DMS153 treated with DMSO at 0.1 percent for 48 hours (cell line): ENCODE results near the gene CBLN3.
A peak's percentile ranks its signal among the peaks of the same experiment; 100 is the strongest.

Experiments used
- DNase-seq: peaks from one replicate; lab custom pipeline; 2025; ENCODE audit not compliant: unreplicated experiment; lab: John Stamatoyannopoulos, UW

Gene CBLN3

DNA sequence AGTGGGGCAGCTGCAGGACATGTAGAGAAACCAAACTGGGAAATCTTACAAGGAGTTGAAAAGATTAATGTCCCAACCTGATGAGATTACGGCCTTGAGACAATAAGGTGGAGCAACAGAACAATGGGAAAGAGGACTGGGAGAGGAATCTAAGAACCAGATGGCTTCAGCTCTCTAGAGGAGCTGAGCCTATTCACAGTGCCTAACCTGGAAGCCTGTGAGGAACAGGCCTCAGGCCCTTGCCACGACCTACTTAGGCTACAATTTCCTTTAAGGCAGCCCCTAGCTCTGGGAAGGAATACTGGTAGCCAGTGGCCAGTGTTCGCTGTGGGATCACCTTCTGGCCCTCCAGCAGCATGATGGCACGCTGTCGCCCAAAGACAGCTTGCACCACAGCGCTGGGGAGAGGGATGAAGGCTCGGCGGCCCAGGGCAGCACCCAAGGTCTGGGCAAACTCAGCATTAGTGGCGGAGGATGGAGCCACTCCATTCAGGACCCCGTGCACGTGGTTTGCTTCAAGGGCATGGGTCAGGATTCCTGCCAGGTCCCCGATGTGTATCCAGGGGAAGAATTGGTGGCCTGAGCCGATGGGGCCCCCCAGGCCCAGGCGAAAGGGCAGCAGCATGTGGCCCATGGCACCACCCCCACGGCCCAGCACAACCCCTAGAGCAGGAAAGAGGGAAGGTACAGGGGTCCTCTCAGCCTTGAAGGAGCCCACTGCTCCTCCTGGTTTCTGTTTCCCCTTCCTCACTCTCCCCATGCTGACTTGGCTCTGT, 10.6 kb upstream of the CBLN3 start:
- DNase-seq = no peak

DNA sequence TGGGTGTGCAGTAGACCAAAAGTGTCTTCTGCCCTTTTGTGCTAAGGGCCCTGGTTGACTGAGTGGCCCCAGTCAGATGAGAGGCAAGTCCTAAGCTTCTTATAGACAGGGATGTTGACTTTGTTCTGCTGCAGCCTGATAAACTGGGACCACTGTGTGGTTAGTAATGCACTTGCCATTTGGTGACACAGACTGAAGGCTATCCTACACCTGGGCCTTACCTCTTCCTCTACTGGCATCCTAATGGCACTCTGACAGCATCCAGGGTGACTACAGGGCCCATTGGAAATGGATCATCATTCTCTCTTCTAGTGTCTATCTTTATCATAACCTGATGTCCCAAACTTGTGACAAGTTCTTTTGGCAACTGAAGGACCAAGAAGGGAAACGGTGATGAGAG, 9.8 kb upstream of the CBLN3 start:
- DNase-seq = no peak

DNA sequence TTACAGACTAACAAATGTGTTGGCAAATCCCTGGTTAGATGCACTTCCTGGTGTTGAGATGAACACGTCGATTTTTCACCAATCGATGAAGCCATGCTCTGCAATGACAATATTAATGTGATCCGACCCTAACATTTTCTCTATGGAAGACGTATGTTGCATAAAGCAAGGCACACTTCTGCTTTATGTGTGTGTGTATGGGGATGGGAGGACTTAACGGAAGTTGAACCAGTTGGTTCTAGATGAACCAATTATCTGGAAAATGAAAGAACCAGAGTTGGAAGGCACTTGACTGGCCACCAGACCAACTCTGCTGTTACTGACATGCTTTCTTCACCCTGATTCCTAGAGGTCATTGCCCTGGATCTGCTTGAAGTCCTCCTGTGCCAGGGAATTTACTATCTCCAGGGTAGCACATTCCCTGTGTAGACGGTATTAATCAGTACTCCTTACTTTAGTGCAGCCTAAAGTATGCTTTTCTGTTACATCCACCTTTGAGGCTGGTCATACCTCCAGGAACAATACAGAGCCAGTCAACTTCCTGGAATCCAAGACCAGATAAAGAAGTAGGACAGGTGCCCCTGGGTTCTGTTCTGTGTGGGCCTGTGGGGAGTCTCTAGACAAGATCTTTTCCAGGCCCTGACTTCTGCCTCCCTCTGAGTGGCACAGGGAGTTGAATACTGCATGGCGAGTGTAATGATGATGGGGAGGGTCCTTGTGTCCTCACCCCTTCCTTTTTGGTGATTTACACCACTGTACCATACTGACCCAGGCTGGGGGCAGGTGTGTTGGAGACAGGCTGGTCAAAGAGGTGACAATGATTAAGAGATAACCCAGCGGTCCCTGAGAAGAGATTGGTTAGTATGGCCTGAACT, 9.0 kb upstream of the CBLN3 start:
- DNase-seq = no peak

DNA sequence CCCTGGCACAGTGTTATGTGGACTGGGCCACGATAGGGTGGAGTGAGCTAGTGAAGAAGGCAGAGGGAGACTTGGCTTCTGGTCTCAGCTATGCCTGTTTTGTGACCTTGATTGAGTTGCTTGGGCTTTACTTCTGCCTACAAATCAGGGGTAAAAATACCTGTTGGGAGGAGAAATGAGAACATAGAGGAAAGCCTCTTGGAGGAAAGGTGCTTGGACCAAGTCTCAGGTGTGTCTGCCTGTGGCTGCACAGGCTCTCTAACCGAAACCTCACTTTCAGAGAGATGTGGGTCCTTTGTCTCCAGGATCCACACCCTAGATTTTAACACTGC, 8.2 kb upstream of the CBLN3 start:
- DNase-seq = no peak

DNA sequence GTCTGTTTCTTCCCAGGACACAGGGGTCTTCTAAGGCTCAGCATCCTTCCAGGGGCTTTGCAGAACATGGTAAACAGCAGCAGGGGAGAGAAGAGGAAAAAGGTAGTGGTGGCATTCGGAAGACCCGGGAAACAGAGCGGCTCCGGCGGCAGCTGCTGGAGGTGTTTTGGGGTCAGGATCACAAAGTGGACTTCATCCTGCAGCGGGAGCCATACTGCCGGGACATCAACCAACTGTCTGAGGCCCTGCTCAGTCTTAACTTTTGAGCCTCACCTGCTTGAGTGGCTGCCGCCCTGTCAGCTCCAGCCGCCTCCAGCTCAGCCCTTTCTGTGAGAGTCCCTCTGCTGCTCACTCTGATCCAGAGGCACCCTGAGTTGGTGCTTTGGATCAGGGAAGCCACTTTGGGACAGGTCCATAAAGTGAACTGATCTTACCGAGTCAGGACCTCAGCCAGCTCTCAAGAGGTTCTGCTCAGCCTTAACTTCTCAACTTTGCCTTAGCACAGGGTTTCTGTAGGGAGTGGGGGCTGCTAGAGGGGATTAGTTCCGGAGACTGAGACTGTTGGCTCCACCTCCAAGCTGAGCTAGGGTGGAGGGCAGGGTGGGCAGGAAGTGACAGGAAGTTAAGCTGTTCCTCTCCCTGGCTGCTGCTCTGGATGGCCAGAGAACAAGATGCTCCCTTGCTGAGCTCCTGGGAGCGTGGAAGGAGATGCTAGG, 7.7 kb upstream of the CBLN3 start:
- no peak for DNase-seq

DNA sequence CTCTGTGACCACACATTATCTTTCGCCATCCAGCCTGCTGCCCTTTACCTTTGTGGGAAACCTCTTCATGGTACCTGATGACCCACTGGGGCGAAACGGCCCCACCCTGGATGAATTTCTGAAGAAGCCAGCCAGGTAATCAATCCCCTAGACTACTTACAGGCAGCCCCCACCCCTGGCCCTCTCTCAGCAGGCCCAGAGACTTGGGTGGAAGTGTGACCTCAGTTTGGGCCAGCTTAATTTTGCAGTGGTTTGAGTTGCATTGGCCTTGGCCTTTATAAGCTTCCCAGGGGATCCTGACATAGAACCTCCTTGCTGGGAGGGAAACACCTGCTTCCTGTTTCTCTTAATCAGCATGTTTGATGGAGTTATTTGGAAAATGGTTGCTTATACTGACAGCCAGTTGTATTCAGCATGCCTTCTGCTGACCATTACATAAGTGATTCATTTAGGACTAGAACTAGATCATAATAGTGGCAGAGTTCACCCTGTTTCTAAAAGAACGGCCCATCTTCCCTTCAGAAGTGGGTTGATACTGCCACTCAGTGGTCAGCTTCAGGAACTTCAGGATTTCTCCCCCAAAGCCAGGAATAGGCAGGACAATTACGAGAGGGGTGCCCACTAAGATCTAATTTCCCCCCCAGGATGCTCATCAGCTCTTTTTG, 7.0 kb upstream of the CBLN3 start:
- peak; percentile 75 for DNase-seq

DNA sequence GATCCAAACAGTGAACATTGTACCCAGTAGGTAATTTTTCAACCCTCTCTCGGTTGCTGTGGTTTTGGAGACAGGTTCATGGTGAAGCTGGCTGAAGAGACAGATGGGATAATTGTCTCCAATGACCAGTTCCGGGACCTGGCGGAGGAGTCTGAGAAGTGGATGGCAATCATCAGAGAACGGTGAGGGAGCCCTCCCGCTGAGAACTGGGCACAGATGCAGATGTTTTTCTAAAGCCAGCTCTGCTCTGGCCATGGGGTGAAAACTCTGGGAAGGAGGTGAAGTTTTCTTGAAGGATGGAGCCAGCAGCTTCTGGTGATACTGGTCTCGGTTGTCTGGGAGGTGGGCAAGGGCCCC, 6.5 kb upstream of the CBLN3 start:
- no peak for DNase-seq

DNA sequence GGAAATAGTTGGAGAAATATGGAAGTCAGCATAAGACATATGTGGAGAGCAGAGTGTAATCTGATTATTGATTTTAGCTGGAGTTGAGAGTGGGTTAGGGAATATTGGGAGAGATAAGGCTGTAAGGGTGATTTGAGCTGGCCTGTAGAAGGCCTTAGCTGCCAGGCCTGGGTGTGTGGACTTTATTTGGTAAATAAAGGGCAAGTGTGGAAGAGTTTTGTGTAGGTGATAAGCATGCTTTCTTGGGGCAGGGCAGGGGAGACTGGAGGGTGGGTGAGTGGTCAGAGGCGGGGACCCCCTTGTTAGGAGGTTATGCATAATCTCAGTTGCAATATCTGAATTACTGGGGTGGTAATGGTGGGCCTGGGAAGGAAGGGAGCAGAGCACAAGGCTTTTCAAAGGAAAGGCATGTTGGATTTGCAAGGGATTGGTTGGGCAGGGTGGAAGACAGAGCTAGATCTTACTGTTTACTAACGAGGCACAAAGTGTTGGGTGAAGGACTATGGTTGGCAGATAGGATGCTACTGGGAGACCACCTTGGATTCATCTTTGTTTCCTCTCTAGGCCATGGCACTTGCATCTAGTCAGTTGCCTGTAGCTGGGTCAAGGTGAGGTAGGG, 5.8 kb upstream of the CBLN3 start:
- DNase-seq = no peak

DNA sequence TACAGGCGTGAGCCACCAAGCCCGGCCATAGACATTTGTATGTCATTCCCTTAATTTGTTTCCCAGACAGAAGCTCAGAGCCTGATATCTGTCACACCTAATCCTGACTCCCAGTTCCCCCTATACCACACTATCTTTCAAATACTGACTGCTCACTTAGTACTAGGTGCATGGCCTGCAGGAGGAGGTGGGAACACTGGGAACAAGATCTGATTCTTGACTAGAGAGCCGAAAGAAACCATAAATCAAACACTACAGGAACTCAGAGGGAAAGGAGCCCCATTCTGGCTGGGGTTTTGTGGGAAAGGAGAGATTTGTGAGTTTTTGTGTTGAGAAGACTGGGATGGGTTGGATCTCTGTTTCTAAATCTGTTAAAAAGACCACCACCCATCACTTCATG, 5.2 kb upstream of the CBLN3 start:
- DNase-seq = no peak

DNA sequence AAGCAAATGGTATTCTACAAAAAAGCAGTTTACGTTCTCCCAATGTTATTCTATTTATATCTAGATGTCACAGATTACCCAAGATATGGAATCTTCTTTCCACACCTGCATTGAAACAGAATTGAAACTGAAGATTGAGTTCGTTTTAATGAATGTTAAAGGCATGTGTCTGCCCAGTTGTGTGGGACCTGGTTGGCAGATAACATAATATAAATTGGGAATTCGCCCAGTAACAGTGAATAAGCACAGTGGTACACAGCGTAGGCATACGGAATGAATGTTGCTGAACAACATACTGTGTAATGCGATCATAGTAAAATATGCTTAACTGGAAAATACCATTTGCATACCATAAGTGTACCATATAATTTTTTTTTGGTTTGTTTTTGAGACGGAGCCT, 4.6 kb upstream of the CBLN3 start:
- no peak for DNase-seq

DNA sequence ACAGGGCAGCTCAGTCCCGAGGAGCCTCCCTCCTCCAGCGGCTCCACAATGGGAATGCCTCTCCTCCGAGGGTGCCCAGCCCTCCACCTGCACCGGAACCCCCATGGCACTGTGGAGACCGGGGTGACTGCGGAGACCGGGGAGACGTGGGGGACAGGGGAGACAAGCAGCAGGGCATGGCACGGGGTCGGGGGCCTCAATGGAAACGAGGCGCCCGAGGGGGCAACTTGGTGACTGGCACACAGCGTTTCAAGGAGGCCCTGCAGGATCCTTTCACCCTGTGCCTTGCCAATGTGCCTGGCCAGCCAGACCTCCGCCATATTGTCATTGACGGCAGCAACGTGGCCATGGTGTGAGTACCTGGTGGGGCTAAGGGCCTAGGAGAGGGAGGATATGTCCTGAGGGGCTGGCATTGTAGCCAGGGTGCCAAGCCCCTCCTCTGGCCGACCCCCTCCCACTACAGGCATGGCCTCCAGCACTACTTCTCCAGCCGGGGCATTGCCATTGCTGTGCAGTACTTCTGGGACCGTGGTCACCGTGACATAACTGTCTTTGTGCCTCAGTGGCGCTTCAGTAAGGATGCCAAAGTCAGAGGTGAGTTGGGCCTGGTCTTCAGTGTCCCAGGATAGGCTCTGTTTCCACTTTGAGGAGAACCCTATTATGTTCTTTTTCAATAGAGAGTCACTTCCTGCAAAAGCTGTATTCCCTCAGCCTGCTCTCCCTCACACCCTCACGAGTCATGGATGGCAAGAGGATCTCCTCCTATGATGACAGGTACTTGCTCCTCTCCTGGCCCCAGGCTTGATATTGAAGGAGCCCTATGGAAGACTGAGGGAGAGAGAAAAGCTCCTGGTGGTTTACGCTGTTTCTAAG, 3.0 kb upstream of the CBLN3 start:
- DNase-seq = no peak

DNA sequence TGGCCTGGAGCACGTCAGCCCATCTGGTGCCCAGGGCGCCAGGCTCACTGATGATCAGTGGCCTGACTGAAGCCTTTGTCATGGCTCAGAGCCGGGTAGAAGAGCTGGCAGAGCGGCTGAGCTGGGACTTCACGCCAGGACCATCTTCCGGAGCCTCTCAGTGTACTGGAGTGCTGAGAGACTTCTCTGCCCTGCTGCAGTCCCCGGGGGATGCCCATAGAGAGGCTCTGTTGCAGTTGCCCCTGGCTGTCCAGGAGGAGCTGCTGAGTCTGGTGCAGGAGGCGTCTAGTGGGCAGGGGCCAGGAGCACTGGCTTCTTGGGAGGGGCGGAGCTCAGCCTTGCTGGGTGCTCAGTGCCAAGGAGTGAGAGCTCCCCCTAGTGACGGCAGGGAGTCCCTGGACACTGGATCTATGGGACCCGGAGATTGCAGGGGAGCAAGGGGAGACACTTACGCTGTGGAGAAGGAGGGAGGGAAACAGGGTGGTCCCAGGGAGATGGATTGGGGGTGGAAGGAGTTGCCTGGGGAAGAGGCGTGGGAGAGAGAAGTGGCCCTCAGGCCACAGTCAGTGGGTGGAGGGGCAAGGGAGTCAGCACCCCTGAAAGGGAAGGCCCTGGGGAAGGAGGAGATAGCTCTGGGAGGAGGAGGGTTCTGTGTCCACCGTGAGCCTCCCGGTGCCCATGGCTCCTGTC, 2.2 kb upstream of the CBLN3 start:
- DNase-seq = peak; percentile 70

DNA sequence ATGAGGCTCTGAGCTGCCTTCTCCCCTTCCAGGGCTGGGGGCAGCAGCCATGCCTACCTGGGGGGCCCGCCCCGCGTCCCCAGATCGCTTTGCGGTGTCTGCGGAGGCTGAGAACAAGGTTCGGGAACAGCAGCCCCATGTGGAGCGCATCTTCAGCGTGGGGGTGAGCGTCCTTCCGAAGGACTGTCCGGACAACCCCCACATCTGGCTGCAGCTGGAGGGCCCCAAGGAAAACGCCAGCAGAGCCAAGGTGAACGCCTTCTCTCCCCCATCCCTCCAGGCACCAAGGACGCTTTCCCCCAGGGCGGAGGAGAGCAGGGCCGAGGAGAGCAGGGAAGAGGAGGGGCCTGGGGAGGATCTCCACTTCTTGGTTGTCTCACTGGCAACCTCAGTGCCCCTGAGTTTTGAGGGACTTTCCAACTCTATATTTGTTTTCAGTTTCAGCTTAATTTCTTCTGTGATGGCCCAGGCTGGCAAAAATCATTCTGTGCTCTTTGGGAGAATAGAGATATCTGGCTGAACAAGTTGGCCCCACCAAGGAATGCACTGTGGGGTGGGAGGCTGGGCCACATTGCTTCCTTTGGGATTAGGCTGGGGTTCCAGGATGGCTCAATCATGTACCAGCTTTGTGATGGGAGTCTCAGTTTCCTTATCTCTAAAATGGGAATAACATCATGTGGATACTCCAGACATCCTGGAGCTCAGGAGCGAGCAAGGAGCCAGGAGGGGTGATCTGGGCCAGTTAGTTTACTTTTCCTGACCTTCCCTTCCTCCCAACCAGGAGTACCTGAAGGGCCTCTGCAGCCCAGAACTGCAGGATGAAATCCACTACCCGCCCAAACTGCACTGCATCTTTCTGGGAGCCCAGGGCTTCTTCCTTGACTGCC, 1.5 kb upstream of the CBLN3 start:
- no peak for DNase-seq

DNA sequence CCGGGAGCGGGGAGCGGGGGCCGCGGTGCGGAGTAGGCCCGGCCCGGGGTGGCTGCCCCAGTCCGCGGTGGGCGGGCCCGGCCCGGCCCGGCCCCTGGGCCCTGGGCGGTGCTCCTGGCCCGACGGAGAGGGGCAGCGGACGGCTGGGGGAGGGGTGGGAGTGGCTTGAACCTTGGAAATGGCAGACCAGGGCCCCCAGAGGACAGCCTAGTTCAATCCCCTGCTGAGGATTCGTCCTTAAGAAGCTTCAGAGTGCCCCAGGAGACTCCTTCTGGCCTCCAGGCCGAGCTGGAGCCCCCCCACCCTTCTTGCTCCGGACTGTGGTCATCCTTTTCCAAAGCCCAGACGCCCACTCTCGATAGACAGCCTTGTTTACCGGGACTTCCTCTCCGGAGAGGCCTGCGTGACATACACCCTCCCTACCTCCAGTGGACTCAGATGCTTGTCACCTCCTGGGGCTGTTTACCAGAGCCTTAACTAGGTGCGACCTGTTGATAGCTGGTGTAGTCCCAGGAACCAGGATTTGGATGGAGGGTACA, 744 bp upstream of the CBLN3 start:
- peak; percentile 23 for DNase-seq

DNA sequence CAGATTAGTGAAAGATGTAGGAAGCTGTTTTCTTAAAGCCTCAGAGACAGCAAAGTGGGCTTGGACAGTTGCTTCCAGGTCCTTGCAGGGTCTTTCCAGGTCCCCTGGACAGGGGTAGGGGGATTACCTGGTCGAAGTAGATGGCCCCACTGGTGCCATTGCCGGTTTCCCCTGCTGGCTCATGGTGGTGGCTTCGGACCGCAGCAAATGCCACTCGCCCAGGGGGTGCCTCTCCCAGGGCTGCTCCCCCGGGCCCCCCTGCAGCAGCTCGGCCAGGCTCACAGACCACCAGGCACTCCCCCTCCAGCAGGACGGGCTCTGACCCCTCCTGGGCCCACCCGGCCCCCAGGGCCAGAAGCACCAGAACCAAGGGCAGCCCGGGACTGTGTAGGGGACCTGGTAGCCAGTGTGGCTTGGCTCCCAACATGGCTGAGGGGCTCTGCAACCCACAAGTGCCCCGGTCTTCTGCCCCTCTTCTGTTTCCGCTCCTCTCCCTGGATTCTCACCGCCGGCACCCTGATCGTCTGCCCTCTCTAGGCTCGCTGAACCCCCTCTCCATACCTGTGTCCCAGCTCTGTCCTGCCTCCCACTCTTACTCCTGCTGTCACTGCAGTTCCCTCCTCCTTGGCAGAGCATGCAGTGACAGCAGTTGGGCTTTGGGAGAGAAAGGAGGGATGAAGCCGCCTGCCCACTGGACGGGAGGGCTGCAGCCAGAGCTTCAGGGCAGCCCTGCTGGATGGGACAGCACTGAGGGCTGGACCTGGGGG, 657 bp downstream of the CBLN3 start:
- no peak for DNase-seq

DNA sequence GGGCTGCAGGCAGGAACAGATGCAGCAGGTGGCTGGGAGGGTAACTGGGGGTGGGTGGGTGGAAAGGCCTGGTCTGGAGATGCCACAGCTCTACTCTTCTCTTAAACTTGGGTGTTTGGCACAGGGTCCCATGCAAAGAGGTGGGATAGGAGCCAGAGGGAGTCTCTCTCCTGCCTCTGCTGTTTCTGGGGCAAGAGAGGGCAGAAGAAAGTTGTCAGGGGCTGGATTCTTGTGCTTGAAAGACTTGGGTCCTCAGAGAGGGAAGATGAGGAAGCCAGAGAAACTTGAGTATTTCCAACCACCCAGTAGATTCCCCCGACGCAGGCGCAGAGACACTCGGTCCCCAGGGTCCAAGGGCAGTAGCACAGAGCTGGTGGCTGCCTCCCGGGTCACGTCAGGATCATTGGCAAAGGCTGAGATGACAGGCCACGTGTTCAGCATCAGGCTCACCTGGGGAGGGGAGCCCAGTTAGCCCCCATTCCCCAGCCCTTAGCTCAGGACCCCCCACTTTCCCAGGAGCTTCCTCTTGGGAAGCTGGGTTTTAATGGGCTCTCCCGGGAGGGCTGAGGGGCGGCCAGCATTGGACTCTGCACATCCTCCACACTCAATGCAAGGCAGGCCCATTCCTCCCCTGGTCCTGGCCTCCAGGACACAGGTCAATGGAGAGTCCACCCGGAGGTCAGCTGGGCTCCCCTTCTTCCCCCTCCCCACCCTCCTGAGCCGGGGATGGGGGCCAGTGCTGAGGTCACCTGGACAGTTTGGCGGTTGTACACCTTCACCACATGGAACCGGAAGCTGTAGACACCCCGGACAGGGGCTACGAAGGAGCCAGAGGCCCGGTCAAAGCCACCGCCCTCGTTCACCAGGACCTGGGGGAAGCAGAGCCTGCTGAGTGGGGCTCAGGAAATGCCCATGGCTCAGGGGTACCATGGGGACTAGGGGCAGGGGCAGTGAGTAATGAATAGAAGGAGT, 1.6 kb downstream of the CBLN3 start:
- no peak for DNase-seq
